MCF 10A (cell line): ENCODE measurements around the gene TRMT1L. TPM values are rescaled to one million over a fixed set of nuclear protein-coding genes. Genes with fewer than 3 reads are reported as not detected.

Experiments
- BruUV-seq: library from RNA; stranded (reverse); fragments of 400-500 nt; replicated peaks from 2 replicates; lab custom pipeline; 2021; lab: Mats Ljungman, UMichigan
- CTCF ChIA-PET: fragments of 300-600 bp; sonication (Branson Sonifier 250); formaldehyde crosslinking; extraction: SDS; loops from one replicate; lab custom pipeline; 2021; ENCODE audit warnings: antibody characterized with exemption, inconsistent platforms; lab: Yijun Ruan, JAX
- POLR2A ChIA-PET: fragments of 300-600, 350-650 bp; sonication (Branson Sonifier 250); formaldehyde crosslinking; extraction: SDS; loops from one replicate; lab custom pipeline; 2020; ENCODE audit warnings: antibody characterized with exemption, inconsistent platforms; lab: Yijun Ruan, JAX
- DNase-seq: peaks from one replicate; pipeline ENCODE4 v3.0.0-alpha.2; 2018; ENCODE audit not compliant: unreplicated experiment
- H3K27ac Mint-ChIP-seq: one replicate; pipeline ENCODE4 v1.8.0; 2022; ENCODE audit warnings: mild to moderate bottlenecking, low read depth, mixed read lengths; ENCODE audit not compliant: unreplicated experiment
- H3K27me3 Mint-ChIP-seq: one replicate; pipeline ENCODE4 v1.8.0; 2022; ENCODE audit warnings: mixed read lengths; ENCODE audit not compliant: insufficient read depth, unreplicated experiment
- H3K36me3 Mint-ChIP-seq: one replicate; pipeline ENCODE4 v1.8.0; 2022; ENCODE audit warnings: mild to moderate bottlenecking, moderate library complexity, mixed read lengths; ENCODE audit not compliant: insufficient read depth, unreplicated experiment
- H3K4me1 Mint-ChIP-seq: one replicate; pipeline ENCODE4 v1.8.0; 2022; ENCODE audit warnings: mixed read lengths; ENCODE audit not compliant: insufficient read depth, unreplicated experiment
- H3K4me3 Mint-ChIP-seq: one replicate; pipeline ENCODE4 v1.8.0; 2022; ENCODE audit warnings: mild to moderate bottlenecking, moderate library complexity, mixed read lengths; ENCODE audit not compliant: unreplicated experiment
- H3K9me3 Mint-ChIP-seq: one replicate; pipeline ENCODE4 v1.8.0; 2022; ENCODE audit warnings: mixed read lengths; ENCODE audit not compliant: unreplicated experiment
- CTCF ChIP-seq: fragments of 200-600 bp; IDR thresholded peaks from one replicate; pipeline ENCODE4 v1.8.0; 2022; ENCODE audit warnings: antibody characterized with exemption, mild to moderate bottlenecking; ENCODE audit not compliant: unreplicated experiment
- intact Hi-C: fragments of 100-400 bp; cut with micrococcal nuclease; formaldehyde crosslinking; loops from 2 replicates; pipeline ENCODE4 v1.14.1; 2022
- total RNA-seq: library from RNA; stranded (reverse); gene quantifications from 2 replicates; pipeline ENCODE4 v1.2.3, GENCODE V29; 2022

Gene TRMT1L
- total RNA-seq, 1 experiment from 2014 or later = 23.4 TPM

GRCh38 chr1:185069202-185069772, 87.5 kb downstream of the TRMT1L start:
- CTCF ChIA-PET = interaction anchor here (0.7 to 1.0 kb wide), 3 partner anchors 26 to 945 kb away, joined by 3 read pairs; no protein-coding TSS in a partner anchor
- no peak for DNase-seq
- no TSS peak for BruUV-seq
- Mint-ChIP-seq H3K27me3 (no peaks in the 10 kb centered on the region), H3K4me3 (no peak overlapping the region), H3K4me1 (peaks cover 16% of the 10 kb centered on the region), H3K27ac (no peak overlapping the region), H3K36me3 (no peaks in the 10 kb centered on the region), H3K9me3 (no peaks in the 10 kb centered on the region)
- intact Hi-C loops = no loop called here
- POLR2A ChIA-PET = interaction anchor here (0.7 to 1.5 kb wide), 7 partner anchors 8 to 88 kb away, joined by 3 to 7 read pairs (median 5); partner anchors contain the start of gene RNF2
- no peak for TF ChIP-seq CTCF

- Mint-ChIP-seq H3K27me3 (no peaks in the 10 kb centered on the region), H3K27ac (no peak overlapping the region), H3K4me1 (peaks cover 16% of the 10 kb centered on the region), H3K36me3 (no peaks in the 10 kb centered on the region), H3K9me3 (no peaks in the 10 kb centered on the region), H3K4me3 (no peak overlapping the region)
- TF ChIP-seq CTCF = no peak
- CTCF ChIA-PET = interaction anchor here (0.8 kb wide), 1 partner anchor 27 kb away, joined by 3 read pairs; no protein-coding TSS in a partner anchor
- POLR2A ChIA-PET = interaction anchor here (0.7 to 1.5 kb wide), 6 partner anchors 9 to 80 kb away, joined by 3 to 7 read pairs (median 4); partner anchors contain the start of gene RNF2
- intact Hi-C loops = no loop called here
- no TSS peak for BruUV-seq
- DNase-seq = no peak
Observed at GRCh38 chr1:185068341-185068740, 88.4 kb downstream of the TRMT1L start.

Other genes with a start within 250 kb of the TRMT1L start
- gene NIBAN1, start 182.4 kb downstream of the TRMT1L start, total RNA-seq = 15.6 and 37.3 TPM in 2 replicates
- gene RNF2, start 111.4 kb downstream of the TRMT1L start, total RNA-seq = 18.6 and 19.0 TPM in 2 replicates
- gene SWT1, start 214 bp upstream of the TRMT1L start, total RNA-seq = 2.1 and 6.1 TPM in 2 replicates
- gene IVNS1ABP, start 160.3 kb upstream of the TRMT1L start, total RNA-seq = 67.4 and 92.0 TPM in 2 replicates